IMR-90 (cell line): Measurements from ENCODE around the gene SCYGR1. TPM values are rescaled to one million over a fixed set of nuclear protein-coding genes. Genes with fewer than 3 reads are reported as not detected.

Experiments
- ATAC-seq: fragments of 200-7000 bp; cut with Tn5 transposase; 2 replicates; pipeline ENCODE4 v1.9.1; 2020; ENCODE audit warnings: low read depth, mild to moderate bottlenecking, moderate library complexity
- BruUV-seq: library from RNA; stranded (reverse); fragments of 400-500 nt; replicated peaks from 2 replicates; lab custom pipeline; 2021; lab: Mats Ljungman, UMichigan
- CTCF ChIA-PET: fragments of 300-600 bp; formaldehyde crosslinking; extraction: SDS; loops from one replicate; lab custom pipeline; 2021; ENCODE audit warnings: antibody characterized with exemption; lab: Yijun Ruan, JAX
- POLR2A ChIA-PET: fragments of 300-600 bp; sonication (Branson Sonifier 250); formaldehyde crosslinking; loops from one replicate; lab custom pipeline; 2022; ENCODE audit warnings: antibody characterized with exemption; ENCODE audit not compliant: unreplicated experiment; lab: Charles Lee
- DNase-seq: peaks from one replicate; pipeline ENCODE4 v3.0.0; 2013
- H2AFZ ChIP-seq: replicated peaks from 2 replicates; pipeline ENCODE3; 2013; ENCODE audit warnings: low read length, mild to moderate bottlenecking; ENCODE audit not compliant: poor library complexity
- H2AK5ac ChIP-seq: 2 replicates; pipeline ENCODE4 v1.6.1; 2013; ENCODE audit warnings: low read depth, low read length, inconsistent platforms
- H2AK9ac ChIP-seq: replicated peaks from 2 replicates; pipeline ENCODE3; 2013; ENCODE audit warnings: mild to moderate bottlenecking, low read depth, low read length, moderate library complexity; ENCODE audit not compliant: poor library complexity
- H2BK120ac ChIP-seq: 2 replicates; pipeline ENCODE4 v1.6.1; 2013; ENCODE audit warnings: low read depth, low read length, inconsistent platforms
- H2BK15ac ChIP-seq: 3 replicates; pipeline ENCODE4 v1.6.1; 2013; ENCODE audit warnings: low read depth, low read length, inconsistent platforms
- H2BK20ac ChIP-seq: 2 replicates; pipeline ENCODE4 v1.6.1; 2013; ENCODE audit warnings: low read depth, mild to moderate bottlenecking, inconsistent platforms, low read length, moderate library complexity
- H2BK5ac ChIP-seq: 2 replicates; pipeline ENCODE4 v1.6.1; 2013; ENCODE audit warnings: mild to moderate bottlenecking, low read depth, low read length, inconsistent platforms; ENCODE audit not compliant: poor library complexity, severe bottlenecking
- H3K14ac ChIP-seq: replicated peaks from 2 replicates; pipeline ENCODE4 v1.6.1; 2013; ENCODE audit warnings: low read depth, low read length, inconsistent platforms
- H3K18ac ChIP-seq: 2 replicates; pipeline ENCODE4 v1.6.1; 2013; ENCODE audit warnings: low read depth, low read length, control low read depth
- H3K23ac ChIP-seq: 2 replicates; pipeline ENCODE4 v1.6.1; 2013; ENCODE audit warnings: low read depth, low read length, inconsistent platforms
- H3K27ac ChIP-seq: 2 replicates; pipeline ENCODE4 v1.5.1; 2013; ENCODE audit warnings: mild to moderate bottlenecking, control low read depth, low read length; ENCODE audit not compliant: insufficient read depth
- H3K27me3 ChIP-seq: 2 replicates; pipeline ENCODE4 v1.6.1; 2013; ENCODE audit warnings: low read length; ENCODE audit not compliant: control insufficient read depth, insufficient read depth
- H3K36me3 ChIP-seq: 2 replicates; pipeline ENCODE4 v1.6.1; 2013; ENCODE audit warnings: low read length, mixed read lengths; ENCODE audit not compliant: control insufficient read depth, insufficient read depth
- H3K4ac ChIP-seq: 2 replicates; pipeline ENCODE4 v1.6.1; 2013; ENCODE audit warnings: low read depth, low read length, inconsistent platforms
- H3K4me1 ChIP-seq: 2 replicates; pipeline ENCODE4 v1.6.1; 2013; ENCODE audit warnings: low read length, mixed read lengths; ENCODE audit not compliant: control insufficient read depth, insufficient read depth
- H3K4me2 ChIP-seq: 2 replicates; pipeline ENCODE4 v1.6.1; 2013; ENCODE audit warnings: low read depth, mild to moderate bottlenecking, control low read depth, low read length, moderate library complexity
- H3K4me3 ChIP-seq: 2 replicates; pipeline ENCODE4 v1.5.1; 2013; ENCODE audit warnings: low read depth, mild to moderate bottlenecking, control low read depth, low read length, moderate library complexity; ENCODE audit not compliant: insufficient read depth
- H3K56ac ChIP-seq: 2 replicates; pipeline ENCODE4 v1.6.1; 2013; ENCODE audit warnings: low read length, inconsistent platforms; ENCODE audit not compliant: insufficient read depth; ENCODE audit errors: extremely low read depth
- H3K79me1 ChIP-seq, 2 experiments: 2 replicates each; pipeline ENCODE4 v1.6.1; 2013; ENCODE audit warnings: low read length in 2 of 2, inconsistent platforms in 1 of 2, low read depth in 1 of 2
- H3K9ac ChIP-seq: 2 replicates; pipeline ENCODE4 v1.6.1; 2013; ENCODE audit warnings: low read depth, low read length, control low read depth
- H3K9me1 ChIP-seq: 2 replicates; pipeline ENCODE4 v1.6.1; 2013; ENCODE audit warnings: low read length, inconsistent platforms; ENCODE audit not compliant: insufficient read depth
- H3K9me3 ChIP-seq: 2 replicates; pipeline ENCODE4 v1.6.1; 2013; ENCODE audit warnings: low read length; ENCODE audit not compliant: control insufficient read depth, insufficient read depth
- H4K20me1 ChIP-seq: 2 replicates; pipeline ENCODE4 v1.6.1; 2013; ENCODE audit warnings: low read length, inconsistent platforms; ENCODE audit not compliant: insufficient read depth
- H4K5ac ChIP-seq: 2 replicates; pipeline ENCODE4 v1.6.1; 2013; ENCODE audit warnings: mild to moderate bottlenecking, low read depth, low read length, control low read depth
- H4K8ac ChIP-seq, 2 experiments: 2 replicates each; pipeline ENCODE4 v1.6.1; 2013; ENCODE audit warnings: low read depth in 2 of 2, low read length in 2 of 2, control low read depth in 1 of 2, inconsistent platforms in 1 of 2
- H4K91ac ChIP-seq: 2 replicates; pipeline ENCODE4 v1.6.1; 2013; ENCODE audit warnings: low read depth, low read length, inconsistent platforms; ENCODE audit not compliant: insufficient read depth
- BHLHE40 ChIP-seq: fragments of 150-350 bp; IDR thresholded peaks from 2 replicates; pipeline ENCODE4 v1.6.1; 2016; ENCODE audit warnings: mild to moderate bottlenecking, low read depth, low read length
- CEBPB ChIP-seq: IDR thresholded peaks from 2 replicates; pipeline ENCODE4 v1.6.1; 2012; ENCODE audit warnings: low read depth, low read length, improper control_type of control experiment
- CHD1 ChIP-seq: IDR thresholded peaks from 2 replicates; pipeline ENCODE4 v1.6.1; 2012; ENCODE audit warnings: low read depth, low read length, improper control_type of control experiment
- FOS ChIP-seq: fragments of 150-350 bp; IDR thresholded peaks from 2 replicates; pipeline ENCODE4 v1.6.1; 2016; ENCODE audit warnings: low read depth, low read length
- MAFK ChIP-seq: IDR thresholded peaks from 2 replicates; pipeline ENCODE4 v1.6.1; 2012; ENCODE audit warnings: low read depth, low read length, improper control_type of control experiment
- MAZ ChIP-seq: IDR thresholded peaks from 2 replicates; pipeline ENCODE4 v1.6.1; 2012; ENCODE audit warnings: low read depth, mild to moderate bottlenecking, low read length, improper control_type of control experiment, moderate library complexity, borderline replicate concordance
- MXI1 ChIP-seq: IDR thresholded peaks from 2 replicates; pipeline ENCODE4 v1.6.1; 2012; ENCODE audit warnings: low read depth, mild to moderate bottlenecking, low read length, moderate library complexity, borderline replicate concordance
- NFE2L2 ChIP-seq: fragments of 150-350 bp; IDR thresholded peaks from 2 replicates; pipeline ENCODE4 v1.6.1; 2016; ENCODE audit warnings: low read depth, mild to moderate bottlenecking, low read length
- POLR2A ChIP-seq: IDR thresholded peaks from 2 replicates; pipeline ENCODE4 v1.6.1; 2012; ENCODE audit warnings: mild to moderate bottlenecking, low read depth, low read length
- RAD21 ChIP-seq: IDR thresholded peaks from 2 replicates; pipeline ENCODE4 v1.6.1; 2012; ENCODE audit warnings: low read length, improper control_type of control experiment
- RCOR1 ChIP-seq: IDR thresholded peaks from 2 replicates; pipeline ENCODE4 v1.6.1; 2012; ENCODE audit warnings: mild to moderate bottlenecking, low read length, improper control_type of control experiment; ENCODE audit not compliant: insufficient replicate concordance
- RFX5 ChIP-seq: IDR thresholded peaks from 2 replicates; pipeline ENCODE4 v1.8.0; 2012; ENCODE audit warnings: low read depth, mild to moderate bottlenecking, low read length, moderate library complexity
- SMC3 ChIP-seq: fragments of 150-350 bp; IDR thresholded peaks from 2 replicates; pipeline ENCODE4 v1.6.1; 2016; ENCODE audit warnings: low read depth, mild to moderate bottlenecking, antibody characterized with exemption, low read length, moderate library complexity
- WGBS, 2 experiments: methylation state at CpG; one replicate each; pipeline versions ENCODE4 v1.1.5 to v1.1.7; 2013; ENCODE audit warnings: missing lambda C conversion rate in 2 of 2; ENCODE audit not compliant: insufficient read length in 1 of 2; ENCODE audit errors: extremely low coverage in 2 of 2; 5-methylcytosine and 5-hydroxymethylcytosine counted together
- dilution Hi-C: fragments of 300-500 bp; cut with HindIII; formaldehyde crosslinking; loops from one replicate; pipeline ENCODE4 v1.14.3; 2018; ENCODE audit warnings: low sequenced_read_pairs; ENCODE audit not compliant: unreplicated experiment
- in situ Hi-C: fragments of 300-500 bp; cut with MboI; formaldehyde crosslinking; loops from 3 replicates; pipeline ENCODE4 v1.14.3; 2019; ENCODE audit warnings: low sequenced_read_pairs, inconsistent platforms, mixed read lengths
- intact Hi-C: fragments of 100-400 bp; cut with micrococcal nuclease; formaldehyde crosslinking; loops from 2 replicates; pipeline ENCODE4 v1.10.0; 2022
- polyA plus RNA-seq, 3 experiments: library from polyadenylated mRNA; depleted of rRNA; stranded (reverse); fragments of >200 nt; gene quantifications; 2 replicates each; pipeline ENCODE4 v1.2.3, GENCODE V29; 2012; ENCODE audit warnings: low replicate concordance in 1 of 3
- total RNA-seq: library from RNA; depleted of rRNA; stranded (reverse); fragments of >200 nt; gene quantifications from 2 replicates; pipeline ENCODE4 v1.2.3, GENCODE V29; 2012
- TF ChIP-seq, protein P1 (sequence below): conservative IDR thresholded peaks from 2 replicates; pipeline ENCODE4 v1.5.1; 2012; ENCODE audit warnings: mild to moderate bottlenecking, low read depth, low read length, improper control_type of control experiment
- TF ChIP-seq, protein P2 (sequence below): fragments of 150-350 bp; IDR thresholded peaks from 2 replicates; pipeline ENCODE4 v1.6.1; 2017; ENCODE audit warnings: mild to moderate bottlenecking, antibody characterized with exemption, low read length, low read depth

Gene SCYGR1
- total and polyA plus RNA-seq, 2 of the 4 experiments (the other 2 are of a cell fraction) = not detected

DNA sequence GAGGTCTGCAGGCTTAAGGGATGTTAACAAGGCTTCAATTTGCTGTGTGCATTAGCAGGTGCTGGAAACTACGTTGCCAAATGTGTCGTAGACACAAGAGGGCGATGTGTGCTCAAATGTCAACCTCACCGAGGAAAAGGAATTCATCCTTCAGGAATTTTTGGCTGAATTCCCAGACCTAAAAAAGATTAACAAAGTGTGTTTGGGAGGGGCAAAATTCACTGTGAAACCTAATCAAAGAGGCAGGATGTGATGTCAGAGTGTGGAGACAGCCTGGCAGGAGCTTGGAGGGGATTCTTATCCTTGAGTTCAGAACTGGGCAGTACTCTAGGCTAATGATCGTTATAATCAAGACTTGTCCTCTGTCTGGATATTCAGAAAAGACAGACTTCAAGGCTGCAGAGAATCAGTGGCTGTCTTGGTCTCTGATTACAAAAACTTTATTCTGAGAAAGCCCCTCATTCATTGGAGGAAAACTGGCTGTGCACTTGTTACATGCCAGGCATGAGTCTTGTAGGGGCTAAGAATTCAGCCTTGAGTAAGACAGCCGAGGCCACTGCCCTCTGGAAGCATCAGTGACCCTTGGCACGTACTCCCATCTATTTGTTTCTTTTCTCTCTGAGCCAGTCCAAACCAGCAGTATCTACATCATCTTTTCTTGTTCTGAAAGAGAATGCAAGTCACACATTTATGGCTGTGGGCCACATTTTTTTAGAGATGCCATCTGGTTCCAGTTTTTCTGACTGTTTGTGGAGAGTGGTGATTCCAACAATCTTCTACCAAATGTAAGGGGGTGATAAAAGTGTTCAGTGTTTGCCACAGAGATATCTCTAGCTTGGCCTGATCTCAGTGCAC, 18.7 kb upstream of the SCYGR1 start:
- TSS peak; percentile 85 for BruUV-seq
- peak overlapping the region; percentile 79 for H3K18ac ChIP-seq
- no peak overlapping the region for H3K4me3 ChIP-seq
- POLR2A ChIA-PET = no interaction called here
- H4K5ac ChIP-seq = peak overlapping the region; percentile 27
- peak overlapping the region; percentile 26 for H3K14ac ChIP-seq
- no peaks in the 10 kb centered on the region for H3K9me1 ChIP-seq
- peak overlapping the region; percentile 77 for H3K27ac ChIP-seq
- peak overlapping the region; percentile 48 for H3K4me2 ChIP-seq
- peak overlapping the region; percentile 9 to 84 for H4K8ac ChIP-seq
- H3K4ac ChIP-seq = peak overlapping the region; percentile 60
- no peak overlapping the region for H2AK9ac ChIP-seq
- H2BK5ac ChIP-seq = peak overlapping the region; percentile 92
- dilution Hi-C loops (no loop called here), in situ Hi-C loops (loop anchor here (5.0 to 10.0 kb wide), 2 partner anchors 361 to 468 kb away; partner anchors contain the start of gene DAW1), intact Hi-C loops (loop anchor here (1.0 to 10.0 kb wide), 9 partner anchors 66 to 1248 kb away; partner anchors contain the start of gene AGFG1)
- H2BK15ac ChIP-seq = peak overlapping the region; percentile 5; the same call in 2 of the 3 replicates
- peak overlapping the region; percentile 15 for H2AFZ ChIP-seq
- no peaks in the 10 kb centered on the region for H3K27me3 ChIP-seq
- ATAC-seq = peak; percentile 91
- peak overlapping the region; percentile 75 for H3K56ac ChIP-seq
- H4K20me1 ChIP-seq = no peaks in the 10 kb centered on the region
- WGBS, 2 experiments = 0% methylated on average over 3 of the region's 7 CpGs; no CpG with 5 or more reads in 1 of the 2 experiments
- H3K9me3 ChIP-seq = no peaks in the 10 kb centered on the region
- peak; percentile 99 for DNase-seq
- peaks cover 1% of the 10 kb centered on the region; the same call in 1 of the 2 replicates for H3K4me1 ChIP-seq
- H2BK120ac ChIP-seq = peak overlapping the region; percentile 43
- H4K91ac ChIP-seq = peak overlapping the region; percentile 74
- no peaks in the 10 kb centered on the region for H3K36me3 ChIP-seq
- H2BK20ac ChIP-seq = peak overlapping the region; percentile 58
- peak overlapping the region; percentile 32; the same call in 1 of the 2 replicates for H3K23ac ChIP-seq
- H3K79me1 ChIP-seq = no peaks in the 10 kb centered on the region
- CTCF ChIA-PET = interaction anchor here (0.6 to 2.5 kb wide), 15 partner anchors 9 to 618 kb away, joined by 3 to 24 read pairs (median 4); no protein-coding TSS in a partner anchor
- H3K9ac ChIP-seq = peak overlapping the region; percentile 5; the same call in 1 of the 2 replicates
- peak overlapping the region; percentile 39 for H2AK5ac ChIP-seq
- TF ChIP-seq MAZ (peak; percentile 38; the same call in 1 of the 2 replicates), SMC3 (peak; percentile 90), MAFK (no peak), FOS (peak; percentile 37; the same call in 1 of the 2 replicates), RCOR1 (peak; percentile 62), RFX5 (no peak), NFE2L2 (no peak), MXI1 (no peak), CHD1 (no peak), RAD21 (peak; percentile 95), POLR2A (no peak), CEBPB (0 out of 2 replicates have a peak, but pooled peaks have one; percentile 27), BHLHE40 (0 out of 2 replicates have a peak, but pooled peaks have one; percentile 21)
- TF ChIP-seq, protein P1, sequence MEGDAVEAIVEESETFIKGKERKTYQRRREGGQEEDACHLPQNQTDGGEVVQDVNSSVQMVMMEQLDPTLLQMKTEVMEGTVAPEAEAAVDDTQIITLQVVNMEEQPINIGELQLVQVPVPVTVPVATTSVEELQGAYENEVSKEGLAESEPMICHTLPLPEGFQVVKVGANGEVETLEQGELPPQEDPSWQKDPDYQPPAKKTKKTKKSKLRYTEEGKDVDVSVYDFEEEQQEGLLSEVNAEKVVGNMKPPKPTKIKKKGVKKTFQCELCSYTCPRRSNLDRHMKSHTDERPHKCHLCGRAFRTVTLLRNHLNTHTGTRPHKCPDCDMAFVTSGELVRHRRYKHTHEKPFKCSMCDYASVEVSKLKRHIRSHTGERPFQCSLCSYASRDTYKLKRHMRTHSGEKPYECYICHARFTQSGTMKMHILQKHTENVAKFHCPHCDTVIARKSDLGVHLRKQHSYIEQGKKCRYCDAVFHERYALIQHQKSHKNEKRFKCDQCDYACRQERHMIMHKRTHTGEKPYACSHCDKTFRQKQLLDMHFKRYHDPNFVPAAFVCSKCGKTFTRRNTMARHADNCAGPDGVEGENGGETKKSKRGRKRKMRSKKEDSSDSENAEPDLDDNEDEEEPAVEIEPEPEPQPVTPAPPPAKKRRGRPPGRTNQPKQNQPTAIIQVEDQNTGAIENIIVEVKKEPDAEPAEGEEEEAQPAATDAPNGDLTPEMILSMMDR = peak; percentile 96
- TF ChIP-seq, protein P2, sequence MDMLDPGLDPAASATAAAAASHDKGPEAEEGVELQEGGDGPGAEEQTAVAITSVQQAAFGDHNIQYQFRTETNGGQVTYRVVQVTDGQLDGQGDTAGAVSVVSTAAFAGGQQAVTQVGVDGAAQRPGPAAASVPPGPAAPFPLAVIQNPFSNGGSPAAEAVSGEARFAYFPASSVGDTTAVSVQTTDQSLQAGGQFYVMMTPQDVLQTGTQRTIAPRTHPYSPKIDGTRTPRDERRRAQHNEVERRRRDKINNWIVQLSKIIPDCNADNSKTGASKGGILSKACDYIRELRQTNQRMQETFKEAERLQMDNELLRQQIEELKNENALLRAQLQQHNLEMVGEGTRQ = no peak
